H9 (cell line): Measurements from ENCODE around the gene TOM1L2. TPM values are rescaled to one million over a fixed set of nuclear protein-coding genes. Genes with fewer than 3 reads are reported as not detected.

Source experiments
- DNase-seq: peaks from one replicate; pipeline ENCODE4 v3.0.0-alpha.2; 2017
- H2AFZ ChIP-seq: one replicate; pipeline ENCODE4 v1.6.1; 2013; ENCODE audit warnings: mild to moderate bottlenecking, low read length, control low read depth, moderate library complexity
- H2AK5ac ChIP-seq: 2 replicates; pipeline ENCODE4 v1.6.1; 2013; ENCODE audit warnings: low read length, control low read depth, mixed read lengths; ENCODE audit not compliant: insufficient read length
- H2BK120ac ChIP-seq: one replicate; pipeline ENCODE4 v1.6.1; 2013; ENCODE audit warnings: low read depth, mild to moderate bottlenecking, low read length, control low read depth, inconsistent platforms; ENCODE audit not compliant: poor library complexity, severe bottlenecking
- H2BK12ac ChIP-seq: 2 replicates; pipeline ENCODE4 v1.6.1; 2013; ENCODE audit warnings: low read length, control low read depth, mixed read lengths, low read depth; ENCODE audit not compliant: insufficient read length
- H2BK15ac ChIP-seq: 2 replicates; pipeline ENCODE4 v1.6.1; 2013; ENCODE audit warnings: low read depth, low read length, control low read depth
- H2BK20ac ChIP-seq: one replicate; pipeline ENCODE4 v1.6.1; 2013; ENCODE audit warnings: low read depth, mild to moderate bottlenecking, low read length, control low read depth, inconsistent platforms; ENCODE audit not compliant: poor library complexity, severe bottlenecking
- H2BK5ac ChIP-seq: 2 replicates; pipeline ENCODE4 v1.6.1; 2013; ENCODE audit warnings: low read length, control low read depth, mixed read lengths; ENCODE audit not compliant: insufficient read length
- H3K14ac ChIP-seq: 2 replicates; pipeline ENCODE4 v1.6.1; 2013; ENCODE audit warnings: low read length, control low read depth; ENCODE audit not compliant: insufficient read depth
- H3K18ac ChIP-seq: 2 replicates; pipeline ENCODE4 v1.6.1; 2013; ENCODE audit warnings: low read depth, mild to moderate bottlenecking, mixed read lengths, low read length, control low read depth; ENCODE audit not compliant: insufficient read length
- H3K23ac ChIP-seq: 2 replicates; pipeline ENCODE4 v1.6.1; 2013; ENCODE audit warnings: low read length, control low read depth, mixed read lengths, low read depth; ENCODE audit not compliant: insufficient read length
- H3K23me2 ChIP-seq: 2 replicates; pipeline ENCODE4 v1.6.1; 2013; ENCODE audit warnings: low read depth, mild to moderate bottlenecking, mixed read lengths, low read length, control low read depth; ENCODE audit not compliant: insufficient read length, poor library complexity, severe bottlenecking
- H3K27ac ChIP-seq: 2 replicates; pipeline ENCODE4 v1.5.1; 2013; ENCODE audit warnings: low read length, control low read depth, mixed read lengths, low read depth; ENCODE audit not compliant: insufficient read length
- H3K27me3 ChIP-seq: 2 replicates; pipeline ENCODE4 v1.6.1; 2013; ENCODE audit warnings: low read length, control low read depth, inconsistent platforms; ENCODE audit not compliant: insufficient read depth
- H3K4ac ChIP-seq: 2 replicates; pipeline ENCODE4 v1.6.1; 2013; ENCODE audit warnings: low read depth, mild to moderate bottlenecking, control low read depth, inconsistent platforms, low read length, moderate library complexity
- H3K4me1 ChIP-seq: 2 replicates; pipeline ENCODE4 v1.6.1; 2013; ENCODE audit warnings: low read length, control low read depth, inconsistent platforms; ENCODE audit not compliant: insufficient read depth
- H3K4me2 ChIP-seq: 2 replicates; pipeline ENCODE4 v1.6.1; 2013; ENCODE audit warnings: low read length, control low read depth, mixed read lengths; ENCODE audit not compliant: insufficient read length, insufficient read depth
- H3K56ac ChIP-seq: 2 replicates; pipeline ENCODE4 v1.6.1; 2013; ENCODE audit warnings: low read depth, mild to moderate bottlenecking, mixed read lengths, low read length, control low read depth; ENCODE audit not compliant: insufficient read length
- H3K79me1 ChIP-seq: 2 replicates; pipeline ENCODE4 v1.6.1; 2013; ENCODE audit warnings: low read depth, mild to moderate bottlenecking, moderate library complexity, low read length, control low read depth, inconsistent platforms; ENCODE audit not compliant: insufficient read depth, poor library complexity, severe bottlenecking
- H3K79me2 ChIP-seq: 2 replicates; pipeline ENCODE4 v1.6.1; 2013; ENCODE audit warnings: low read length, control low read depth, inconsistent platforms; ENCODE audit not compliant: insufficient read depth
- H3K9ac ChIP-seq: 2 replicates; pipeline ENCODE4 v1.6.1; 2013; ENCODE audit warnings: low read length, control low read depth, mixed read lengths; ENCODE audit not compliant: insufficient read length; ENCODE audit errors: extremely low read depth
- H3K9me3 ChIP-seq: one replicate; pipeline ENCODE4 v1.6.1; 2013; ENCODE audit warnings: low read depth, low read length, inconsistent platforms; ENCODE audit not compliant: control insufficient read depth
- H3T11ph ChIP-seq: one replicate; pipeline ENCODE4 v1.6.1; 2013; ENCODE audit warnings: mild to moderate bottlenecking, low read length, control low read depth, inconsistent platforms
- H4K20me1 ChIP-seq: one replicate; pipeline ENCODE4 v1.6.1; 2013; ENCODE audit not compliant: control insufficient read depth, insufficient read length, insufficient read depth
- H4K5ac ChIP-seq: 2 replicates; pipeline ENCODE4 v1.6.1; 2013; ENCODE audit warnings: low read depth, mild to moderate bottlenecking, mixed read lengths, low read length, control low read depth; ENCODE audit not compliant: insufficient read length
- H4K8ac ChIP-seq: replicated peaks from 2 replicates; pipeline ENCODE4 v1.6.1; 2013; ENCODE audit warnings: low read length, control low read depth, mixed read lengths, low read depth; ENCODE audit not compliant: insufficient read length
- H4K91ac ChIP-seq: 2 replicates; pipeline ENCODE4 v1.6.1; 2013; ENCODE audit warnings: low read depth, mild to moderate bottlenecking, moderate library complexity, mixed read lengths, low read length, control low read depth; ENCODE audit not compliant: insufficient read length
- H3K27ac Mint-ChIP-seq, 3 experiments: 2 replicates in 2 of 3; 3 replicates in 1 of 3; pipeline ENCODE4 v1.8.0; 2020 to 2021; ENCODE audit warnings: mixed read lengths in 3 of 3, mild to moderate bottlenecking in 1 of 3, moderate library complexity in 1 of 3
- H3K27me3 Mint-ChIP-seq: 2 replicates; pipeline ENCODE4 v1.8.0; 2021; ENCODE audit warnings: low read depth, mild to moderate bottlenecking, moderate library complexity, mixed read lengths
- H3K36me3 Mint-ChIP-seq, 3 experiments: 2 replicates in 2 of 3; 3 replicates in 1 of 3; pipeline ENCODE4 v1.8.0; 2020 to 2021; ENCODE audit warnings: low read depth in 3 of 3, mixed read lengths in 3 of 3; ENCODE audit not compliant: insufficient read depth in 1 of 3
- H3K4me1 Mint-ChIP-seq, 2 experiments: 2 replicates each; pipeline ENCODE4 v1.8.0; 2020; ENCODE audit warnings: mixed read lengths in 2 of 2
- H3K4me3 Mint-ChIP-seq, 2 experiments: 2 replicates in 1 of 2; 3 replicates in 1 of 2; pipeline ENCODE4 v1.8.0; 2020 to 2021; ENCODE audit warnings: mild to moderate bottlenecking in 2 of 2, mixed read lengths in 2 of 2, moderate library complexity in 1 of 2
- H3K9me3 Mint-ChIP-seq, 2 experiments: 2 replicates in 1 of 2; 3 replicates in 1 of 2; pipeline ENCODE4 v1.8.0; 2020; ENCODE audit warnings: mild to moderate bottlenecking in 2 of 2, mixed read lengths in 2 of 2, moderate library complexity in 1 of 2
- WGBS: extraction: QIAGEN DNeasy Blood & Tissue Kit; methylation state at CpG from one replicate; pipeline ENCODE4 v1.1.7; 2013; ENCODE audit warnings: missing lambda C conversion rate, low lambda C conversion rate, mixed read lengths; ENCODE audit not compliant: insufficient read length; ENCODE audit errors: extremely low coverage; 5-methylcytosine and 5-hydroxymethylcytosine counted together
- total RNA-seq: library from RNA; stranded (reverse); gene quantifications from 2 replicates; pipeline ENCODE4 v1.2.1, GENCODE V29; 2021
- TF ChIP-seq, protein P1 (sequence below): fragments of 200-600 bp; sonication (generic); conservative IDR thresholded peaks from 3 replicates; pipeline ENCODE4 v1.8.0; 2021; ENCODE audit warnings: antibody characterized with exemption, mild to moderate bottlenecking

The TOM1L2 gene
- total RNA-seq, 1 experiment from 2014 or later, result 4.6 TPM

DNA sequence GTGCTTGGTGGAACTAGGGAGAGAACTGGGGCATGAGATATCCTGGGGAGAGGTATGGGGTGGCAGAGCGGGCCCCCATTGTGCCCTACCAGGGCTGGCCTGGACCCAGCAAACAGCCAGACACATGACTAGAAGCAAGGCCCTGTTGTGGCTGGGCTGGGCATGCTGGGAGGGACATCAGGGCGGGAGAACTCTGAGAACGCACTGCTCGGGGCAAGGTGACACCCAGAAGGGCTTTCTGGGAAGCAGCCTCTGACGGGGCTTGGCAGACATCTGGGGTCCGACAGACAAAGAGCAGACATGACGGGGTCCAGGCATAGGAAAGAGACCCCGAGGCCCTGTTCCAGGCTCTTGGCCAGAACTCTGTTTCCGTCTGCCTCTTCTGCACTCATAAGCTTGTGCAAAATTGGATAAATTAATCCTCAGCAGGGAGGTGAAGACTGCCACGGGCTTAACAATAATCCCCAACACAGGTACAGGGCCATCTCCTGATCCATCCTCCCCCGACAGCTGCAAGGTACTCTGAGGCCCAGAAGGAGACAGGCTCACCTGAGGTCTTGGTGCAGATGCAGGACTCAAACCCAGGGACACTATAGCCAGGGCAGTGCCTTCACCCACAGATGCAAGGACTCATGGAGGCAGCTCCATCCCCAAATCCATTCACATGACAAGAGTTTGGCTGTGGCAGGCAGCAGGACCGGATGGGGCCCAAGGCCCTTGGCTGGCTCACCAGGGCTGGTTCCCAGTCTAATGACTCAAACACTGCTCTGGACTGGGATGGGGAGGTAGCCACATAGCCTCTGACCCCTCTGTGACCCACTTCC is 140.8 kb downstream of the TOM1L2 start:
- no peak overlapping the region for H3K4me2 ChIP-seq
- peaks cover 22% of the 10 kb centered on the region; the same call in 1 of the 2 replicates for H3K79me2 ChIP-seq
- peak overlapping the region in 2 of 3 experiments; percentile 47 to 77; a peak in 5 of 7 replicates for H3K27ac Mint-ChIP-seq
- no peak overlapping the region; a peak in 1 of 5 replicates for H3K4me3 Mint-ChIP-seq
- H3K9ac ChIP-seq, result no peak overlapping the region
- H3K9me3 ChIP-seq, result no peaks in the 10 kb centered on the region
- H3K23me2 ChIP-seq, result peaks cover 4% of the 10 kb centered on the region
- no peak overlapping the region for H2BK20ac ChIP-seq
- no peaks in the 10 kb centered on the region for H3K27me3 Mint-ChIP-seq
- H2BK120ac ChIP-seq, result no peak overlapping the region
- H3K18ac ChIP-seq, result no peak overlapping the region
- no peak overlapping the region for H2BK5ac ChIP-seq
- no peak overlapping the region for H4K8ac ChIP-seq
- no peak overlapping the region for H2AK5ac ChIP-seq
- TF ChIP-seq, protein P1, sequence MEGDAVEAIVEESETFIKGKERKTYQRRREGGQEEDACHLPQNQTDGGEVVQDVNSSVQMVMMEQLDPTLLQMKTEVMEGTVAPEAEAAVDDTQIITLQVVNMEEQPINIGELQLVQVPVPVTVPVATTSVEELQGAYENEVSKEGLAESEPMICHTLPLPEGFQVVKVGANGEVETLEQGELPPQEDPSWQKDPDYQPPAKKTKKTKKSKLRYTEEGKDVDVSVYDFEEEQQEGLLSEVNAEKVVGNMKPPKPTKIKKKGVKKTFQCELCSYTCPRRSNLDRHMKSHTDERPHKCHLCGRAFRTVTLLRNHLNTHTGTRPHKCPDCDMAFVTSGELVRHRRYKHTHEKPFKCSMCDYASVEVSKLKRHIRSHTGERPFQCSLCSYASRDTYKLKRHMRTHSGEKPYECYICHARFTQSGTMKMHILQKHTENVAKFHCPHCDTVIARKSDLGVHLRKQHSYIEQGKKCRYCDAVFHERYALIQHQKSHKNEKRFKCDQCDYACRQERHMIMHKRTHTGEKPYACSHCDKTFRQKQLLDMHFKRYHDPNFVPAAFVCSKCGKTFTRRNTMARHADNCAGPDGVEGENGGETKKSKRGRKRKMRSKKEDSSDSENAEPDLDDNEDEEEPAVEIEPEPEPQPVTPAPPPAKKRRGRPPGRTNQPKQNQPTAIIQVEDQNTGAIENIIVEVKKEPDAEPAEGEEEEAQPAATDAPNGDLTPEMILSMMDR, result no peak
- H4K5ac ChIP-seq, result no peak overlapping the region
- no peak overlapping the region for H2BK12ac ChIP-seq
- H3T11ph ChIP-seq, result no peak overlapping the region
- no peaks in the 10 kb centered on the region for H3K27me3 ChIP-seq
- no peaks in the 10 kb centered on the region; a peak in 1 of 5 replicates for H3K9me3 Mint-ChIP-seq
- no peak overlapping the region for H3K27ac ChIP-seq
- H2AFZ ChIP-seq, result no peak overlapping the region
- peaks cover 3% of the 10 kb centered on the region; the same call in 1 of the 2 replicates for H3K4me1 ChIP-seq
- H3K36me3 Mint-ChIP-seq, result peaks cover 13 to 58% (median 39%) of the 10 kb centered on the region in 3 experiments; a peak in 6 of 7 replicates
- WGBS, result no CpG with 5 or more reads among the region's 12 CpGs
- no peak overlapping the region for H3K4ac ChIP-seq
- no peak overlapping the region for H3K56ac ChIP-seq
- H3K23ac ChIP-seq, result no peak overlapping the region
- no peak overlapping the region for H3K14ac ChIP-seq
- no peaks in the 10 kb centered on the region for H4K20me1 ChIP-seq
- peaks cover 9% of the 10 kb centered on the region for H3K79me1 ChIP-seq
- no peak overlapping the region for H4K91ac ChIP-seq
- no peak for DNase-seq
- H3K4me1 Mint-ChIP-seq, result peaks cover 44 to 57% of the 10 kb centered on the region in 2 experiments
- H2BK15ac ChIP-seq, result no peak overlapping the region
